Stimulated activated naive CD8-positive, alpha-beta T cell treated with anti-CD3 and anti-CD28 coated beads, Interleukin-15, amount 100 ng/mL, for 72 hours (primary cell): ENCODE results near the gene CENPP.
"Not testable (repeated sequence)": the region's sequence is repeated elsewhere in the genome, so short reads cannot be mapped to it uniquely, and the experiment has no call there.

ENCODE experiments used
- ATAC-seq: fragments of 150-1000 bp; cut with Tn5 transposase; 2 replicates; pipeline ENCODE4 v1.10.0; 2021; ENCODE audit warnings: mild to moderate bottlenecking, moderate library complexity
- DNase-seq, 2 donors: peaks; one replicate each; pipeline ENCODE4 v3.0.0; 2021 to 2022
- H3K27ac Mint-ChIP-seq, 2 donors: one replicate each; pipeline ENCODE4 v1.8.0; 2022; ENCODE audit warnings: mild to moderate bottlenecking in 2 of 2, mixed read lengths in 2 of 2, moderate library complexity in 2 of 2
- H3K27me3 Mint-ChIP-seq: one replicate; pipeline ENCODE4 v1.8.0; 2022; ENCODE audit warnings: mixed read lengths
- H3K4me1 Mint-ChIP-seq: one replicate; pipeline ENCODE4 v1.8.0; 2022; ENCODE audit warnings: mild to moderate bottlenecking, mixed read lengths
- H3K4me3 Mint-ChIP-seq, 2 donors: one replicate each; pipeline ENCODE4 v1.8.0; 2022; ENCODE audit warnings: mild to moderate bottlenecking in 2 of 2, mixed read lengths in 2 of 2, moderate library complexity in 1 of 2
- H3K9me3 Mint-ChIP-seq, 2 donors: one replicate each; pipeline ENCODE4 v1.8.0; 2022; ENCODE audit warnings: mixed read lengths in 2 of 2

Gene CENPP

DNA sequence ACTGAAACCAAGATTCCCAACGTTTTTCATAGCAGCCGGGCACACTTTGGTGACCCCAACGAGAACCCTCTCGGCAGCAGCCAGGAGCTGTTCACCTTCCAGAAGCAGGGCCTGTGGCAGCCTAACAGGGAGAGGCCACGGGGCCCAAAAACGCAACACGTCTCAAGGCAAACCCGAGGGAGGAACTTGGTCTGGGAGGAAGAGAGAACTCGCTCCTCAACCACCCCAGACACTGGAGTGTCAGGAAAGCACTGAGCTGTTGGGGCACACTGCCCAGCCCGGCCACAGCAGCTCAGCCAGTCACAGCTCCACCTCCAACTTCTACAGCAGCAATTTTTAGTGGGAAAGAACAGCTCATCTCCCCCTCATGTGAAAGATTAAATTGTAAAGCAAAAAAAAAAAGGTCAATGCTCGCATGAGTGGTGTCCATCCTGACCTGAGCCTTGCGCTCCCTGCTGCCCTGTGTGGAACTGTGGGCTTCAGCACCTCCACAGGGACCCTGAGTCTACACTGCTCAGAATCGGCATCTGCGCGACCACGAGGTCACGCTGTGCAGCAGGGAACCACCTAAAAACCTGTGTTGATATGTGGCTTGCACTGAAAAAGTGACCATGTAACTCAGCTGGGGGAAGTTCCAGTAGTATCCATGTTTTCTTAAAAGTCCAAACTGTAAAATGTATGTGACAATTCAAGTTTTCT, 289.2 kb downstream of the CENPP start:
- Mint-ChIP-seq H3K4me3 (no peak overlapping the region), H3K27ac (peak overlapping the region in 1 of 2 donors; percentile 76), H3K4me1 (no peaks in the 10 kb centered on the region), H3K9me3 (no peaks in the 10 kb centered on the region), H3K27me3 (no peaks in the 10 kb centered on the region)
- no peak for ATAC-seq
- no peak for DNase-seq

- no peak overlapping the region for H3K27ac Mint-ChIP-seq
- H3K27me3 Mint-ChIP-seq = no peaks in the 10 kb centered on the region
- no peak overlapping the region for H3K4me3 Mint-ChIP-seq
- no peaks in the 10 kb centered on the region for H3K9me3 Mint-ChIP-seq
- no peaks in the 10 kb centered on the region for H3K4me1 Mint-ChIP-seq
- DNase-seq (no peak), ATAC-seq (no peak)
These were observed 290.0 kb downstream of the CENPP start for GRCh38 chr9:92615790-92616189.

DNA sequence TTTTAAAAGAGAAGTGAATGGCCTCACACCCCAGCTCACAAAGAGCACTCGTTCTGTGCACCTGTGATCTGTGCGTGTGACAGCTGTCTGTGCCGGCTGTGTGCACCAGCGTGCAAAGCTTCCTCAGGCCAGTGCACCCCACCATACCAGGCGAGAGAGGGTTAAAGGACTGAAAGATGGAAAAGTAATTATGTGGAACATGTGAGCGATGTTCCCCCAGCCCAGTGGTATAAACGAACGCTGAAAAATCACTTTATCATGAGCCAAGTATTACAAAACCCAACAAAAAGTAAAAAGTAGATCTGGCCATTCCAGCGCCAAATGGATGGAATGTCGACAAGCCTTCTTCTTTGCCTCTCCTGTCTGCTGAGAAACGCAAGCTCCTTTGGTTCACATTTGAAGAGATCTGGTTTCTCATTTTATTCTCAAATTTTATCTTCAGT, 290.5 kb downstream of the CENPP start:
- no peak overlapping the region for H3K4me3 Mint-ChIP-seq
- H3K9me3 Mint-ChIP-seq = no peaks in the 10 kb centered on the region
- no peak overlapping the region for H3K27ac Mint-ChIP-seq
- DNase-seq = no peak
- no peaks in the 10 kb centered on the region for H3K4me1 Mint-ChIP-seq
- ATAC-seq = no peak
- H3K27me3 Mint-ChIP-seq = no peaks in the 10 kb centered on the region

GRCh38 chr9:92616655-92617111, 290.9 kb downstream of the CENPP start:
- H3K4me3 Mint-ChIP-seq = no peak overlapping the region
- H3K4me1 Mint-ChIP-seq = no peaks in the 10 kb centered on the region
- DNase-seq (no peak), ATAC-seq (no peak)
- no peak overlapping the region for H3K27ac Mint-ChIP-seq
- H3K27me3 Mint-ChIP-seq = no peaks in the 10 kb centered on the region
- no peaks in the 10 kb centered on the region for H3K9me3 Mint-ChIP-seq

DNA sequence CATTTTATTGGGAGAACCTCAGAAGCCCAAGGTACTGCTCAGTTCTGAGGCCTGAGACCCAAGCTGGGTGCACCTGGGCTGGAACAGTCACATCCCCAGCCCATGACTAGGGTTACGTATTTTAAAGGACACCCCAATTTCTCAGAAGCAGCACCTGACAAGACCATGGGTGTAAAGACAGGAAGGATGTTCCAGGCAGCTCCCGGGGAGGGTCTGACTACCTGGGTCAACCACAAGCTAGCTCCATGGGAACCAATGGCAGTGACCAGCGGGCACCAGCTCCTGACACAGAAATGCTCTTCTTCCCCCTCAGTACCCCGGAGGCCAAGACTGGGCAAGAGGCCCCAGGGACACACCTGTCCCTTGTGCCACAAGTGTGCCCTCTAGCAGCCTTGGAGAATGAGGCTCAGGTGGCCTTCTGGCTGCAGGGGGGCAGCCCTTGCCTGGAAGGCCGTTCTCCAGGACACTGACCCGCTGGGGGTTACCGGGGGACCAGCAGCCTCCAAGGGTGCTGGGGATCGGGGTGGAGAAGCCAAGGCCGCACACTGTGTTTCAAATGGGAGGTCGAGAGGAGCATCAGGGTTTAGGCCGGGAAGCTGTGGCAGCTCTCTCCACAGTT, 291.6 kb downstream of the CENPP start:
- H3K4me1 Mint-ChIP-seq = no peaks in the 10 kb centered on the region
- no peaks in the 10 kb centered on the region for H3K9me3 Mint-ChIP-seq
- ATAC-seq = no peak
- H3K27me3 Mint-ChIP-seq = no peaks in the 10 kb centered on the region
- no peak for DNase-seq
- H3K4me3 Mint-ChIP-seq = no peak overlapping the region
- no peak overlapping the region for H3K27ac Mint-ChIP-seq

DNA sequence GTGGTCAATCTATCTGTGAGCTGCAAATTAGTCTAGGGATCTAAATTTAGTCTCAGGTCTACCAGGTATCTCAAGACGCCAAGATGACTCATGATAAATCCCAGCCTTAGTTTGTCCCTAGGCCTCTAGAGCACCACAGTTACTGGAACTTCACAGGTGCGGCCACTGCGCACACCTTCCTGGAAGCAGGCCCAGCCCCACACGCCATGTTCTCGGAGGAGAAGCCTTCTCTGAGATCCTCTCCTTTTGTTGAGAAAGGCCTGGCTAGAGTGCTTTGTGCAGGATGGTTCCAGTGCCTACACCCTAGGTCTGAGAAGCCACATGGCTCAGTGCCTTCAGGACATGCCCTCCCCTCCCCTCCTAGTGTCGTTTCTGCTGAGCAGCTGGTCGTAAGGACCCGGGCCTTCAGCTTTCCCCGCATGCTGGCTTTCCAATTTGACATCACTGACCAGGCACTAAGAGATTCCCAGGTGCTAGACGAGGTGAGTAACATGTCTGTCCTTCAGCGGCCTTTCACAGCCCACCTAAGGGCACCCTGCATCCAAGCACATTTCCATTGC, 292.3 kb downstream of the CENPP start:
- Mint-ChIP-seq H3K9me3 (no peaks in the 10 kb centered on the region), H3K27ac (no peak overlapping the region), H3K4me1 (no peaks in the 10 kb centered on the region), H3K4me3 (no peak overlapping the region), H3K27me3 (no peaks in the 10 kb centered on the region)
- DNase-seq = no peak
- no peak for ATAC-seq

- ATAC-seq = no peak
- Mint-ChIP-seq H3K27ac (peak overlapping the region in 1 of 2 donors; percentile 72), H3K9me3 (no peaks in the 10 kb centered on the region), H3K4me3 (no peak overlapping the region), H3K27me3 (no peaks in the 10 kb centered on the region), H3K4me1 (no peaks in the 10 kb centered on the region)
- DNase-seq = no peak
These were observed 293.0 kb downstream of the CENPP start for GRCh38 chr9:92618633-92619225.

DNA sequence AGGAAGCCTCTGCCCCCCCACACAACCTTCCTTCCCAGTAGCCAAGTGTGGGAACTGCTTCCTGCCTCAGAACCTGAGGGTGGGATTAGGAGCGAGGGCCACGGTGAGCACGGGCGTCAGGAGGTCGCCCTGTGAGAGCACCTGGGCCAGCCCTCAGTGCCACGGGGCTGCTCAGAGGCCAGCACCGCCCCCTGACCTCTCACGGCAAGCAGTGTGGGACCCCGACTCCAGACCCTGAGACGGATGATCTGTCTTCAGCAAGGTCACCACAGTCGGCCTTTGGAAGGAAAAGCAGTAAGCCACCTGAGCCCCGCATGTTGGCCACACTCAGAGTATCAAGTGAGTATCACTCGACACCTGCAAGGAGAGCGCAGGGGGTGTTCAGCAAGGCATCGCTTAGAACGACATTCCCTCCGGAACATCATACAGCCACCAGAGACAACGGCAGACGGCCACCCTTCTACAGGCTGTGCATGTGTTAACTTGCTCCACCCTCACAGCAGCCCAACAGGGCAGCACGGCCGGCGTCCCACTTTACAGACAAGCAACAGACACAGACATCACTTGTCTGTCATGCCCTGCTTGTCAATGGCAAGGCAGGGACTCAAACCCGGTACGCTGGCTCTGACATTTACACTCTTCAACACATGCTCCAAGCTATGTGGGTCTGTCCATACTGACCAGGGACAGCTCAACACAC, 294.0 kb downstream of the CENPP start:
- Mint-ChIP-seq H3K4me1 (no peaks in the 10 kb centered on the region), H3K9me3 (no peaks in the 10 kb centered on the region), H3K27me3 (no peaks in the 10 kb centered on the region), H3K27ac (no peak overlapping the region), H3K4me3 (no peak overlapping the region)
- DNase-seq = no peak
- ATAC-seq = no peak

- no peak overlapping the region for H3K4me3 Mint-ChIP-seq
- peaks cover 7% of the 10 kb centered on the region for H3K4me1 Mint-ChIP-seq
- no peaks in the 10 kb centered on the region for H3K27me3 Mint-ChIP-seq
- no peak overlapping the region for H3K27ac Mint-ChIP-seq
- no peak for DNase-seq
- ATAC-seq = no peak
- no peaks in the 10 kb centered on the region for H3K9me3 Mint-ChIP-seq
These were observed 295.1 kb downstream of the CENPP start for GRCh38 chr9:92620845-92621244.

GRCh38 chr9:92623936-92624335, 298.2 kb downstream of the CENPP start:
- ATAC-seq, H3K27me3 Mint-ChIP-seq, H3K9me3 Mint-ChIP-seq, DNase-seq, H3K4me1 Mint-ChIP-seq, H3K4me3 Mint-ChIP-seq: not testable (repeated sequence)
- H3K27ac Mint-ChIP-seq = peak overlapping the region in 1 of 2 donors; percentile 76

GRCh38 chr9:92626484-92626883, 300.7 kb downstream of the CENPP start:
- Mint-ChIP-seq H3K27ac (no peak overlapping the region), H3K4me3 (no peak overlapping the region), H3K27me3 (no peaks in the 10 kb centered on the region), H3K9me3 (no peaks in the 10 kb centered on the region), H3K4me1 (peaks cover 10% of the 10 kb centered on the region)
- ATAC-seq (no peak), DNase-seq (no peak)

DNA sequence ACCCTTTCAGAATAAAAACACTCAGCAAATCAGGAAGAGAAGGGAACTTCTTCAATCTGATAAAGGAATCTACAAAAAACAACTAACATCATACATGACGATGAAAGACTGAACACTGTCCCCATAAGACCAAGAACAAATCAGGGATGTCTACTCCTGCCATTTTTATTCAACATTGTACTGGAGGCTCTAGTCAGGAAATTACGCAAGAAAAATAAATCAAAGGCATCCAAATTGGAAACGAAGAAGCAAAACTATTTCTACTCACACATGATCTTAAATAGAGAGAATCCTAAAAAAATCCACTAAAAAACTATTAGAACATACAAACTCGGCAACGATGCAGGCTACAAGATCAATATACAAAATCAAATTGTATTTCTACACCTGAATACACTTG, 301.9 kb downstream of the CENPP start:
- no peak overlapping the region for H3K4me3 Mint-ChIP-seq
- DNase-seq (no peak), ATAC-seq (no peak)
- H3K27me3 Mint-ChIP-seq = no peaks in the 10 kb centered on the region
- H3K4me1 Mint-ChIP-seq = peaks cover 22% of the 10 kb centered on the region
- no peak overlapping the region for H3K27ac Mint-ChIP-seq
- H3K9me3 Mint-ChIP-seq = no peaks in the 10 kb centered on the region

DNA sequence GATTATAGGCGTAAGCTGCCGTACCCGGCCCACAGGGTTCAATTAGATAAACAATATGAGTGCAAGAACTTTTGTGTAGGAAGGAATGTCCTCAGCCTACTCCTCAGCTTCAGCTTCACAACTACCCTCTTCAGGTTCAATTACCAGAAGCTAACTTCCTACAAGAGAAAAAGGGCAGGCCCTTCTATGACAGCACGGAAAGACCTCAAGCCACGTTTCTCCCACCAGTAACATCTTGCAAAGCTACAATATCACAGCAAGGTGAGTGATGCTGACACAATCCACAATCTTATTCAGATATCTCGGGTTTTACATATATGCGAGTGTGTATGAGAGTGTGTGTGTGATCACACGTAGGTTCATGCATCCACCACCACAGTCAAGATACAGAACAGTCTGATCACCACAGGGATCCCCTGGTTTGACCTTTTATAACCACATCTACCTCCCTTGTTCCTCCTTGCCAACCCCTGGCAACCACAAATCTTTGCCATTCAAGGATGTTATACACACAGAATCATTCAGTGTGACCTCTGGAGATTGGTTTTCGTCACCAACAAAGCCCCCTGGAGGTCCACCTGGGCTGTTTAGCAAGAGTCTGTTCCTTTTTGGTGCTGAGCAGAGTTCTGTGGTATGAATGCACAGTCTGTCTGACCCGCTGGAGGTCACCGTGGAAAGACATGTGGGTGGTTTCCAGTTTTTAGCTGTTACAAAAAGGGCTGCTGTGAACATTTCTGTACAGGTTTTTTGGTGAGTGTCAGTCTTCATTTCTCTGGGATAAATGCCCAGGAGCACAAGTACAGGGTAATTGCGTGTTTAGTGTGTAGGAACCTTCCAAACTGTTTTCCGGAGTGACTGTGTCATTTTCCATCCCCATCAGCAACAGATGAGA, 305.9 kb downstream of the CENPP start:
- Mint-ChIP-seq H3K4me1 (peaks cover 20% of the 10 kb centered on the region), H3K4me3 (peak overlapping the region in 1 of 2 donors; percentile 15), H3K27me3 (no peaks in the 10 kb centered on the region), H3K27ac (peak overlapping the region; percentile 9 to 75), H3K9me3 (no peaks in the 10 kb centered on the region)
- peak; percentile 93 for ATAC-seq
- peak; percentile 38 to 61 for DNase-seq

GRCh38 chr9:92632641-92633040, 306.9 kb downstream of the CENPP start:
- peaks cover 20% of the 10 kb centered on the region for H3K4me1 Mint-ChIP-seq
- peak overlapping the region in 1 of 2 donors; percentile 63 for H3K27ac Mint-ChIP-seq
- H3K9me3 Mint-ChIP-seq = no peaks in the 10 kb centered on the region
- no peak overlapping the region for H3K4me3 Mint-ChIP-seq
- ATAC-seq (no peak), DNase-seq (no peak)
- H3K27me3 Mint-ChIP-seq = no peaks in the 10 kb centered on the region
